Activated CD8-positive, alpha-beta memory T cell treated with anti-CD3 and anti-CD28 coated beads, Interleukin-2, amount 50 U/mL, for 24 hours (primary cell): ENCODE measurements around the gene ZBTB16.

Experiments used
- DNase-seq: peaks from one replicate; pipeline ENCODE4 v3.0.0-alpha.2; 2020; ENCODE audit errors: extremely low read depth

ZBTB16 gene

DNA sequence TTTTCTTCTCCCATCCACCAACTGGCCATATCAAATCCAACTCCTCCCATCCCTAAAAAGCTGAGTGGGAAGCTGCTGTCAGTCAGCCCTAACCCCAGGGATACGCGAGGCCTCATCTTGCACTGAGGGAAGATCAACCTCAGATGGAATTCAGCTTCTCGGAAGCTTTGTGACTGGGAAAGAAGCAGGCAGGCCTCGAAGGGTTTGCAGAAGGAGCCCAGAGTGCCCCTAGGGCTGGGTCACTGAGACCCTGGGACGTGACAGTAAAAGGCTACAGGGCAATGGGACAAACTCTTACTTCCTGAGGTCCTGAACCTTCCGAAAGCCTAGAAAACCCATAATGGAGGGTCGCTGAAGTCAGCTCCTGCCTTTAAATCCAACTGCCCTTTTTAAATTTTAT lies 202.3 kb downstream of the ZBTB16 start:
- no peak for DNase-seq

DNA sequence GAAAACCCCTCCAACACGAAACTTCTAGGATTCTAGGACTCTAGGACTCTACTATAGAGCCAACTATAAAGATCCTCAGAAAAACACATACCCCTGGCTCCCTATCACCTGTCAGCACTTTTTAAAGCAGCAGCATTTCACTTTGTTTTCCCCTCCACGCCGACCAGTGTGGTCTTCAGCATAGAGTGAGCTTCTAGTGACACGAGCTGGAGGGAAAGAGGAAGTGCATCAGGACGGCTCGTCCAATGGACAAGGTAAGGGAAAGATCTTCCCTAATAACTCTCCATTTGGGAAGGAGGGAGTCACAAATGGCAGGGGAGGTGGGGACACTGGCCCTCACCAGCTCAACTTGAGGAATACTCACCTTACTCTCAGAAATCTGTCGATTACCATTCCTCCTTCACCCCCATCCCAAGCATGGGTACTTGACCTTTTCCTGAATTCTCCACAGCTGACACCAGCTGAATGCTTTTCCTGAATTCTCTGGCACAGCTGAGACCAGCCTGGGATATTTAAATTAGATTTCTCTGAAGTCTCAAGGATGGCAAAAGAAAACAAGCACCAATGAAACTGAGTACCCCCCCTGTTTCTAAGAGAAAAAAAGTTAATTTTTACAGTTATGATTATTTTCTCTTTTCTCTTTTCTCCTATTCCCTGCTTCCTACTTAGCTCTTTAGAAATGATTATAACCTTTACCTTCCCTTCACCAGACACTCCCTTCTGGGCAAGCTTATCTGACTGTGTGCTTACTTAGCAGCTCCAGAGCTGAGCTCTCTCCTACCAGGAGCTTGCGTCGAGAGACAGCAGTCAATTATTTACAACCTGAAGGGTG lies 203.4 kb downstream of the ZBTB16 start:
- DNase-seq, result no peak

DNA sequence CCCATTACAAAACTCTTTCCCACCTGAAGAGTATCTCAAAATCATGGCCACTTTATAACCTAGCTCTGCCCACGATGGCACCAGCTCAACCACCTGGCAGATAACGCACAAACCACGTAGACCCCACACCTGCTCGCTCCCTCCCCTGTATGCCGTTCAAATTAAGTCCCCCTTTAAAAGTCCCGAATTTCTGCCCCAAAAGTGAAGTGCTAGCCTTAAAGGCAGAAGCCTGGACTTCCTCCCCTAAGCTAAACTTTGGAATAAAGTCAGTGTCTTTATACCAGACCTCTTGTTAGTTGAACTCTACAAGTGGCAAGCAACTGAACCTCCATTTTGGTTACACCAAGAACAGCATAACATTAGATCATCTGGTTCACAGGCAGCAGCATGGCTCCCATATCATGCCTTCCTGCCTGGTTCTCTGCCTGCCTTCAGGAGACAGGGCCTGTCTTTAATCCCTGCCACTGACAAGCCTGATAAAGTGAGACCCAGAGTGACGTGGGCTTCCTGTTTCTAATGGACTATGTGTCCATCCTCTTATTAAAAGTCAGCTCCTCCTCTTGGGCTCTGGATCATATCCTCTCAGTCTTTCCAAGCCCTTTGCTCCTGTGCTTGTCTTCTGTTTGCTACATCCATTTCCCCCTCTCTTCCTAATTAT lies 204.1 kb downstream of the ZBTB16 start:
- no peak for DNase-seq

DNA sequence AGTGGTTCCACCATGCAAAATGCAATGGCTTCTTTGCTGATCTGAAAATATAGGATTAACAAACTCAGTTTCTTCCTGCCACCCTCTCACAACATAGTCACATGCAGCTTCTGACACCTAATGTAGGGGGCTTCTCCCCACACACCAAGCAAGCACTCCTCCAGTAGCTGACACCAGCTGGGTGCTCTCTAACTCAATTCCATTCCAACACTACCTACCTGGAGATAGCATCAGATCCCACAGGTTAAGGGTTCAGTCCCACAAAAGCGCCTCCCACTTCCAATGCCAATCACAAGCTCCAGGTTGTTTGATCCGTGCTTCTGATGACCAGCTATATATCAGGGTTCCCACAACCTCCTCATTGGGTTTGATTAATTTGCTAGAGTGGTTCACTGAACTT lies 204.9 kb downstream of the ZBTB16 start:
- no peak for DNase-seq

DNA sequence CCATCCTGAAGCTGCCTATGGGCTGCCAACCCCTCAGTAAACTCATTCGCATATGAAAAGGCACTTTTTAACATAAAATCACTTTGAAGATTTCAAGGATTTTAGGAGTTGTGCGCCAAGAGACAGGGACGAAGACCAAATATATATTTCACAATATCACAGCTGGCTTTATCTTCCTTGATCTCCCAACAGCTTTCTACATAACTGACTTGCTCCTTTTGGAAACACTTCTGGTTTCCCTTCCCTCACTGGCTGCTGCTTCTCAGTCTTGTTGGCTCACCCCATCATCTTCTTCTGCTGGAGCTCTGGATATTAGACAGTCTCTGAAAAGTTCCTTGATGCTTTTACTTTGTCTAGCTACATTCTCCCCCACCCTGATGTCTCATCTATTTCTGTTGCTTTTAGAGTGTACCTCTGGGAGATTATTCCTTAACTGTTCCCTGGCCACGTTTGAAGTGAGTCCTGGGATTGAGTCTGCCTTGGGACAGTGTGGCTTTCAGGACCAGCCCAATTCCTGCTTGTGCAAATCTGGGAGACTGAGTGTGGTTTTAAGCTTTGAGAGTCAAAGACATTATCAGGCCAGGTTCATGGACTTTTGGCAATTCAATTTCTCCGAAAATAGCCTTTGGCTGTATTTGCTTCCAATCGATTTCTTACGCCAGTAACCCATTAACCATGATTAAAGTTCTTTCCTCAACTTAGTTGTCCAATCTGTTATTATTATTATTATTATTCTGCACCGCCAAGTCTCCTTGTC lies 205.8 kb downstream of the ZBTB16 start:
- DNase-seq, result no peak

DNA sequence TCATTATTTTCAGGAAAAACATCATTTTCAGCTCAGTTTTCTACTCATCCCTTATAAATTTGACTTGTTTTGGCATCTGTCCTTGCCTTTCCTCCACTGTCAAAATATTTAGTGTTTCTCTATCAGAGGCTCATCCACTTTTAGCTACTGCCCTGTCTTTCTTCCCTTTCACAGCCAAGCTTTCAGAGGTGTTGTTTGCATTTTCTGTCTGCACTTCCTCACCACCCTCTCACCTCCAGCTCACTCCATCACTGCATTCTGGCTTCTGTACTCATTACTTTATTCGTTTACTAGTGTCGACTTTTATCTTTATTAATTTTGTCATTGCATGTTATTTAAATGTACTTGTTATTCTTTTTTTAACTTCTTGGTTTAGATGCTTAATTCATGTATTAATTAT lies 210.0 kb downstream of the ZBTB16 start:
- no peak for DNase-seq

DNA sequence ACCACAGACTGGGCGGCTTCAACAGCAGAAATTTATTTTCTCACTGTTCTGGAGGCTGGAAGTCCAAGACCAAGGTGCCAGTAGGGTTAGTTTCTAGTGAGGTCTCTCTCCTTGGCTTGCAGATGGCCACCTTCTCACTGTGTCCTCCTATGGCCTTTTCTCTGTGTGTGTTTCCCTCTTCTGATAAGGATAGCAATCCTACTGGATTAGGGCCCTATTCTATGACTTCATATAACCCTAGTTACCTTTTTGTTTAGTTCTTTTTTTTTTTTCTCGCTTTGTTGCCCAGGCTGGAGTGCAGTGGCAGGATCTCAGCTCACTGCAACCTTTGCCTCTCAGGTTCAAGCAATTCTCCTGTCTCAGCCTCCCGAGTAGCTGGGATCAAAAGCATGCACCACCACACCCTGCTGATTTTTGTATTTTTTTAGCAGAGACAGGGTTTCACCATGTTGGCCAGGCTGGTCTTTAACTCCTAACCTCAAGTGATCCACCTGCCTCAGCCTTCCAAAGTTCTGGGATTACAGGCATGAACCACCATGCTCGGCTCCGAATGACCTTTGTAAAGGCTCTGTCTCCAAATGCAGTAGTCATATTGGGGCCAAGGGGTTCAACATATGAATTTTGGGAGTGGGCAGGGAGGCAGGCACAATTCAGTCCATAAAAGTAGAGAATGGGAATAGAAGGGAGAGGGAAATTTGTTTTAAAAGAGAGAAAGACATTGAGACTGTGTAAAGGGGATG lies 211.2 kb downstream of the ZBTB16 start:
- no peak for DNase-seq

DNA sequence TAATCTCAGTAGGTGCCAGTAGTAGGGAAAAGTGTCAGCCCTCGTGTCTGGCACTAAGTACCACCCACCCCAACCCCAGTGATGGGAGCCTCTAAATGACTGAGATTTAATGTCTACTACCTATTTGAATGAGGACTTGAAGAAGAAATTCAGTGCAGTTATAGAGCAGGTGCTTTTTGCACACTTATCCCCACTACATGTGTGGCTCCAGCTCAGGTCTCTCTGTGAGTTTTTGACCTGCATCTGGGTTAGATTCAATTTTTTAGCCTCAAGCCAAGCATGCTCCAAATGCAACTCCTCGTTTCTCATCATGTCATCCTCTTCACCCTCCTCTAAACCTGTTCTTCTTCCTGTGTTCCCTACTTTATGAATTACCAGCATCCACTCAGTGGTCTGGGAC lies 211.8 kb downstream of the ZBTB16 start:
- DNase-seq, result no peak

DNA sequence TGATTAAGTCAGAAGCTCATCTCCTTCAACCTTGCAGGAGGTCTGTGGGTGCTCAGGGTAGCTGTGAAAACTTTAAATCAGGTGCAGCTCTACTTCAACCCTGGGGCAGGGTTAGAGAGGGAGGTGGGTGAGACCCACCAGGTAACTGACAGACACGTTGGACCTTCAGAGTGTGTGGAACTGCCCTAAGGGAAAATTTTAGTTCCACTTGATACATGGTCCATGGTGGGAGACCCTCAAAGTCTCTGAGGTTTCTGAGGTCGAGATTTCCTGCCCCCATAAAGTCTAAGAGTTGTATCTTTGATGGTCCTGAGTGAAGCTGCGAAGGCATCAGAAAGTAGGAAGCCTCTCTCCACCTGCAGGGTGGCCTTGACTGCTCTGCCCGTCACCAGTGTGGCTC lies 212.8 kb downstream of the ZBTB16 start:
- no peak for DNase-seq

DNA sequence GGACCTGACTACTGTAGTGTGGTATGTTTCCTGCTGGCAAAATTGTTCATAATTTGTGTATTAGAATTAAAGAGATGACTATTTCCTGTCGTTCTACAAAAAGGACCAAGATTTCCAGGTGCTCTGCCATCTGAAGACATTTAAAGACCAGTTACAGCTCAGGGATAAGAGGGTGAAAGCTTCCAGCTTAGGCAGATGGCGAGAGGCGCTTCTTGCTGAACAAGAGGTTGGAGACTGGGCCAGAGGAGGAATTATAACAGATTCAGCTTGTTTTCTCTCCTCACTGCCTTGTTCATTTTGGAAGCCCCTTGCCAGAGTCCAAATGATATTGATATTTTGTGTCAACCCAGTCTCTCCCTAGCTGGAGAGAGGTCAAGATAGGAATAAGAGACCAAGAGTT lies 213.6 kb downstream of the ZBTB16 start:
- DNase-seq, result no peak

DNA sequence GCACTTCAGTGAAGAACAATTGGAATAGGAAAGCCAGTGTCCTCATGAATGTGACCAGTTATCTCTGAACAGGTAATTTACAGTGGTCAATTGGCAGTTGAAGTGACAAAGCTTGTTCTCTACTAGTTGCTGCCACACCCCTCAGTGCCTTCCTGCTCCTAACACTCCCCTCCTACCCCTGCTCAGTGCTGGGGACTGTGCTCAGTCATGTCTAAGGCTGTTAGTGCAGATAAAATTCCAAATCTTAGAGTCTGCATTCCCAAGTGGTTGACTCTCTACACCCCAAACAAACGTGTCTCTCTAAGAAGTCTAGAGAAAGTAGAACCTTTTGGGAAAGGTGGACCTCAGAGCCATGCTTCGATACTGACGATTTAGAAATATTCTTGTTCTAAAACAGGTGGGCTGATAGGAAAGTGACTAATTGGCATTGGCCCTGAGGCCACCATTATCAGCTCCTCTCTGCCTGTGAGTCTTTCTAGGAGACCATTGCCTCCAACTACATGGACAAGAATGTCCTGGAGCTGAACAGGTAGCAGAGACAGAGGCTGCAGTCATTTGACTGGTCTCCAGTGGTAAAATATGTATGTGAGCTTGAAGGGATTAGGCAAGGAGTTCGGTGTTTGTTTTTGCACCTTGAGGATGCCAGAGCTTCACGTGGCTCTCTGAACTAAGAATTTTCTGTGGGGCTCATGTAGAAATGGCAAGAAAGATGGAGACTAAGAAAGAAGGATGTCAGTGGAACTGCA lies 214.6 kb downstream of the ZBTB16 start:
- no peak for DNase-seq

DNA sequence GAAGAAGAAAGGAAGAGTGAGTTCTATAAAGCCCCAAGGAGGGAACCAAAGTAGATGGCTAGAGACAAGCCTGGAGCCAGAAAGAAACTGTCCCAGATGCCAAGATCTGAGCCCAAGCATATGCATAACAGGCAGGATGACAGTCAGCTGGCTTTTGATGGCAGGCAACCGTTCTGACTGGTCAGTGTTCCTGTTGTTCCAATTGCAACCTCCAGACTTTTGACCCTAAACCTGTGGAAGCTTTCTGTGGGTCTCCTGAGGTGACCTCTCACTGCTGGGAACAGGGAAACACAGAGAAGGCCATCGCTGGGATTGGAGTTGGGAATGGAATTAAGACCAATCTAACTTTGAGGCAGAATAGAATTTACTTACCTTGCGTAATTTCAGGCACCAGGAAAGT lies 215.1 kb downstream of the ZBTB16 start:
- no peak for DNase-seq

DNA sequence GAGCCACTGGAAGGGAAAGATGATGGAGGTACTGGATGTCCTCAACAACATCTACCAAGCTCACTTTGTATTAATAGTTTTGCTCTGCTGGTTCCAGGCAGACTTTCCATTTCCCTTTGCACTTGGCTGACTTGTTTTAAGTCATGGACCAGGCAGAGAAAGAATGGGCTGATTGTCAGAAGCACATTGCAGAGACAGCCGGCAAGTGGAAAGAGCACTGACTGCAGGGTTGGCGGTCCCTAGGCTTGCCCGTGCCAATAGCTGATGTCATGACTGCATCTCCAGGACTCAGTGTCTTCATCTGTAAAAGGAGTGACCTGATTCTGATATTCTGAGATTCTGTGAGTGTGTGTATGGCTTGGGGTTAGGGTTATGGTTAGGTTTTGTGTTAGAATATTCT lies 215.8 kb downstream of the ZBTB16 start:
- DNase-seq, result no peak

DNA sequence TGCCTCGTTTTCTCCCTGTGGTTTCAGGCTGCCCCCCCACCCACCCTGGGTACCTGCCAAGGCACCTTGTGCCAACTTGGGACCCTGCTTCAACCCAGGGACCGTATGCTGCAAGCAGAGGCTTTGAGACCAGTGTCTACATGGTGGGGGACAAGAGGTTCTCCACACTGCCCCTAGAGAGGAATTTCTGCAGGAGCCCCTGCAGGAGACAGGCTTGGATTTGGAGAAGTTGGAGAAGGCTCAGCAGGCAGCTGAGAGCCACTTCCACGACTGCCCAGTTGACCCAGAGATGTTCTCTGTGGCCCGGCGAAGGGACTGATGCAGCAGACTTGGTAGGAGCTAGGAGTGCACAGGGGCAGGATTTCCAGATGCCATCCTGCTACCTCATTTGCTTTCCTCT lies 216.6 kb downstream of the ZBTB16 start:
- DNase-seq, result no peak

DNA sequence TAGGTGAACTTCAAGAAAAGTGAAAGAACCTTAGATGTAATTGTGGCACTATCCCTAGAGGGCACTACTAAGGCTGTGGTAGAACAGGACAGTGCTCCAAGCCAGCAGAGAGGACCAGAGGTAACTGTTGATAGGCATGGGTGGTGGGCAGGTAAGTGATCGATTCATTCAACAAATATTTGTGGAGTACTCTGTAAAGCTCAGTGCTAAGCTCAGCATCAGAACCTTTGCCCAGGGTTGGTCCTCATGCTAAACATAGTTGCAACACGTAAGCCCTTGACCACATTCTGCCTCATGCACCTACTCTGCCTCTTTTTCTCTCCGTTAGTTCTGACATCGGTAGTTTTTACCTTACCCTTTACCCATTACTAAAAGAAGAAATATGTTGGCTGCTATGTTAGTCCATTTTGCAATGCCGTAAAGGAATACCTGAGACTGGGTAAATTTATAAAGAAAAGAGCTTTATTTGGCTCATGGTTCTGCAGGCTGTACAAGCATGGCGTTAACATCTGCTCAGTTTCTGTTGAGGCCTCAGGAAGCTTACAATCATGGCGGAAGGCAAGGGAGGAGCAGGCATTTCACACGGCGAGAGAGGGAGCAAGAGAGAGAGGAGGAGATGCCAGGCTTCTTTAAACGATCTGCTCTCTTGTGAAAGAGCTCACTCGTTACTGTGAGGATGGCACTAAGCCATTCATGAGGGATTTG lies 218.3 kb downstream of the ZBTB16 start:
- no peak for DNase-seq

DNA sequence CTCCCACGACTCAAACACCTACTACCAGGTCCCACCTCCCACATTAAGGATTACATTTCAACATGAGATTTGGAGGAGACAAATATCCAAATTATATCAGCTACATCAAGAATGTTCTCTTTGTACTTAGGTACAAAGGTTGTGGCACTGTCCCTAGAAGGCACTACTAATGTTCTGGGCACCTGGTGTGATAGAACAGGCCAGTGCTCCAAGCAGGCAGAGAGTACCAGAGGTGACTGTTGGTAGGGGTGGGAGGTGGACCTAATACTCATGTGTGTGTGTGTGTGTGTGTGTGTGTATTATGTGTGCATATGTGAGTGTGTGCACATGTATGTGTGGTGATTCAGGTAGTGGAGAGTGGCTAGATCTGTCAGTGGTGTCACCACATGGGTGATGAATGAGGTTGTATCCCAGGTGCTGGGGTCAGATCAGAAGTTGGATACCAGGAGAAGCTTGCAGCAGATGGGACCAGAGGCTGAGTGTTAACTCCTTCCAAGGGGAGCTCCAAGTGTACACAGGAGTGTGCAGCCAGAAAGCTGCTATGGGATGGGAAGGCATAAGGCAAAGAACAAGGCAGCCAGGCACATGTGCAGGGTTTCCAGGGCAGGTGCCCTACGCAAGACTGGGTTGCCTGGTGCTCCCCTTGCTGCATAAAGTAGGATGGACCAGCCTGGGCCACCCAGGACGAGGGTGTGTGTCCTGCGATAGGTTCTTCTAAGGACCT lies 219.0 kb downstream of the ZBTB16 start:
- DNase-seq, result no peak

DNA sequence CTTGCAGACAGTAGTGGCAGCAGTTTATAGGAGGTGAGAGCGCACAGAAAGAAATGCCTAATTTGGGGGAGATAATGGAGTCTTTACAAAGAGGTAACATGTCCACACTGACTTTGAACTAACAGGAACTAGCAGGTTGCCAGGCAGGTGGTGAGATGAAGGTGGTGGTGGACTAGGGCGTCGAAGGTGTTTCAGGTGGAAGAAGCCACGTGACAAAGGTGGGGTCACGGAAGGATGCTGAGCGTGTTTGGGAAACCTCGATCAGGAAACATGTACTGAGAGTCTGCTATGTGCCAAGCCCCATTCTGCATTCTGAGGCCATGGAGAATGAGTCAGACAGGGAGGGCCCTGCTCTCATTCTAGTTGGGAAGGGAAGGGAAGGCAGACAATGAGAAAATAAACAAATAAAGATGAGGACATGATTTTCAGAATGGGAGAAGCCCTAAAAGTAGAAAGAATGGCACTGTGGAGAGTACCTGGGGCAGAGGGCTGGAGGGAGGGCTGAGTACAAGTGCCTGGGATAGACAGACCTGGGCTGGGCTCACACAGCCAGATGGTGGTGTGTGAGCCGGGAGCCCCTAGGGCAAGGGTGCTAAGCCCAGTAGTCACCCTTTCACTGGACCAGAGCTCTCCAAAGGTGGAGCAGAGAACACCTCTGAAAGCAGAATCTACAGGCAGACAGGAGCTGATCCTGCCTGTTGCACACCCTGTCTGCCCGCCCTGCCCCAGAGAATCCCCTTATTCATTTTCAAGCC lies 220.5 kb downstream of the ZBTB16 start:
- DNase-seq, result no peak

DNA sequence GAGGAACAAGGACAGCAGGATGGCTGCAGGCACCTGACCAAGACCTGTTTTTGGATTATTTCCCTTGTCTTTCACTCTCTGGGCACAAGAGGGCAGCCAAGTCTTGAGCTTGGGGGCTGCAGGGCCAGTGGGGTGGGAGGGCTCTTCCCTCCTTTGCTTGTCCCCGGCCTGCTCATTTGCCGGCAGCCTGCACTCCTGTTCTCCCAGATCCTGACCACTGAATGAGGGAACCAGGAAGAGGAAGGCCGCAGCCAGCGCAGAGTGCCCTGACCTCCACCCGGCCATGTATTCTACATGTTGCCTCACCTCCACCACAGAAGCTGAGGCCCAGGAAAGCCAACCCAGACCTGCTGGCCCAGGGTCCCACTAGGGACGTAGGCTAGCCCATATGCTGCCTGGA lies 221.2 kb downstream of the ZBTB16 start:
- no peak for DNase-seq

DNA sequence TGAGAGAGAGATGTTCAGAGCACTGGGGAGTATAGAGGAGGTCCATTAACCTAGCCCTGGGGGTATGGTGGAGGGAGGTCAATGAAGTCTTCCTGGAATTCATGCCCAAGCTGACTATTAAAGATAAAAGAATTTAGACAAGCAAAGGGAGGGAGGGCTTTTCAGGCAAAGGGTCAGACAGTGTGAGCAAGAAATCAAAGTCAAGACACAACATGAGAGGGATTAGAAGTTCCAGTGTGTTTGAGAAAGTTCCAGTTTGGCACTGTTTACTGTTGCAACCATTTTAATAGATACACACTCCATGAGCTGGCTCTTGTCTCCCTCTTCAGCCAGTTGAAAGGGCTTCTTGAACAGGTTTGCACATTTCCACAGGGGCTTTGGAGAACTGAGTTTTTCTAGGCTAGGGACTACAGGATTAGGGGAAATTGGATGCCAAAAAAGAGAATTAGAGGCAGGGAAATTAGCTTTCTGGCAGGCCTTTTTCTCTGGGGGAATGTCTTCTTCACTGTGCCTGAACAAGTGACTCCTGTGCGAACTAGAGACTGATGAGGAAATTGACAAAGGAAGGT lies 222.0 kb downstream of the ZBTB16 start:
- no peak for DNase-seq
